Kidney tubule cell (primary cell): ENCODE measurements around the gene SLC35F3.

Experiments used
- DNase-seq: peaks from one replicate; pipeline ENCODE4 v3.0.0-alpha.2; 2018; ENCODE audit warnings: low spot score

Gene SLC35F3

GRCh38 chr1:234369033-234369430 is 464.6 kb downstream of the SLC35F3 start:
- no peak for DNase-seq

- no peak for DNase-seq
These were observed 465.3 kb downstream of the SLC35F3 start for GRCh38 chr1:234369784-234370183.

GRCh38 chr1:234371414-234371813 is 466.9 kb downstream of the SLC35F3 start:
- DNase-seq, result no peak

GRCh38 chr1:234372011-234372757 is 467.7 kb downstream of the SLC35F3 start:
- no peak for DNase-seq

- DNase-seq, result peak; percentile 97
These were observed 468.8 kb downstream of the SLC35F3 start, which contains the start of gene COA6 for GRCh38 chr1:234373064-234373958. Gene COA6, plus strand, starts transcription at chr1:234373456. Its CDS starts 11 bp downstream, at chr1:234373467.

GRCh38 chr1:234373959-234374254 is 469.4 kb downstream of the SLC35F3 start:
- no peak for DNase-seq
